GM19043 (cell line): ENCODE measurements around the gene SDR42E2.
"Not testable (repeated sequence)": the region's sequence is repeated elsewhere in the genome, so short reads cannot be mapped to it uniquely, and the experiment has no call there.

Source experiments
- ATAC-seq: cut with Tn5 transposase; IDR thresholded peaks from one replicate; pipeline ENCODE4 v1.9.1; 2021; ENCODE audit warnings: low read depth; ENCODE audit not compliant: unreplicated experiment

Gene SDR42E2

GRCh38 chr16:22207715-22208360, 45.5 kb downstream of the SDR42E2 start:
- no peak for ATAC-seq

- no peak for ATAC-seq
Observed at GRCh38 chr16:22210285-22210684, 48.0 kb downstream of the SDR42E2 start.

- no peak for ATAC-seq
Observed at GRCh38 chr16:22210854-22211253, 48.5 kb downstream of the SDR42E2 start.

GRCh38 chr16:22213236-22213635, 50.9 kb downstream of the SDR42E2 start:
- ATAC-seq = no peak

GRCh38 chr16:22213801-22214200, 51.5 kb downstream of the SDR42E2 start:
- no peak for ATAC-seq

GRCh38 chr16:22214402-22214801, 52.1 kb downstream of the SDR42E2 start:
- no peak for ATAC-seq

GRCh38 chr16:22214889-22215288, 52.6 kb downstream of the SDR42E2 start:
- ATAC-seq = no peak

GRCh38 chr16:22216191-22216831, 54.0 kb downstream of the SDR42E2 start:
- ATAC-seq = no peak

GRCh38 chr16:22216832-22217225, 54.5 kb downstream of the SDR42E2 start:
- ATAC-seq = not testable (repeated sequence)

- ATAC-seq = peak; percentile 91
Observed at GRCh38 chr16:22217890-22218730, 55.8 kb downstream of the SDR42E2 start.

GRCh38 chr16:22219389-22220068, 57.2 kb downstream of the SDR42E2 start:
- no peak for ATAC-seq

- ATAC-seq = no peak
Observed at GRCh38 chr16:22220069-22220440, 57.7 kb downstream of the SDR42E2 start.

- ATAC-seq = no peak
Observed at GRCh38 chr16:22220714-22221113, 58.4 kb downstream of the SDR42E2 start.

GRCh38 chr16:22222006-22222405, 59.7 kb downstream of the SDR42E2 start:
- no peak for ATAC-seq

GRCh38 chr16:22222998-22223397, 60.7 kb downstream of the SDR42E2 start:
- ATAC-seq = no peak

- ATAC-seq = no peak
Observed at GRCh38 chr16:22225060-22225459, 62.8 kb downstream of the SDR42E2 start.

- ATAC-seq = no peak
Observed at GRCh38 chr16:22229889-22230288, 67.6 kb downstream of the SDR42E2 start.

GRCh38 chr16:22232277-22233036, 70.2 kb downstream of the SDR42E2 start:
- ATAC-seq = no peak

- no peak for ATAC-seq
Observed at GRCh38 chr16:22233037-22233372, 70.7 kb downstream of the SDR42E2 start.
